GM19324 (cell line): Measurements from ENCODE around the gene TSPAN3.

Experiments
- ATAC-seq: cut with Tn5 transposase; IDR thresholded peaks from one replicate; pipeline ENCODE4 v1.9.1; 2021; ENCODE audit warnings: mild to moderate bottlenecking, moderate library complexity; ENCODE audit not compliant: unreplicated experiment, low FRiP score

Gene TSPAN3

DNA sequence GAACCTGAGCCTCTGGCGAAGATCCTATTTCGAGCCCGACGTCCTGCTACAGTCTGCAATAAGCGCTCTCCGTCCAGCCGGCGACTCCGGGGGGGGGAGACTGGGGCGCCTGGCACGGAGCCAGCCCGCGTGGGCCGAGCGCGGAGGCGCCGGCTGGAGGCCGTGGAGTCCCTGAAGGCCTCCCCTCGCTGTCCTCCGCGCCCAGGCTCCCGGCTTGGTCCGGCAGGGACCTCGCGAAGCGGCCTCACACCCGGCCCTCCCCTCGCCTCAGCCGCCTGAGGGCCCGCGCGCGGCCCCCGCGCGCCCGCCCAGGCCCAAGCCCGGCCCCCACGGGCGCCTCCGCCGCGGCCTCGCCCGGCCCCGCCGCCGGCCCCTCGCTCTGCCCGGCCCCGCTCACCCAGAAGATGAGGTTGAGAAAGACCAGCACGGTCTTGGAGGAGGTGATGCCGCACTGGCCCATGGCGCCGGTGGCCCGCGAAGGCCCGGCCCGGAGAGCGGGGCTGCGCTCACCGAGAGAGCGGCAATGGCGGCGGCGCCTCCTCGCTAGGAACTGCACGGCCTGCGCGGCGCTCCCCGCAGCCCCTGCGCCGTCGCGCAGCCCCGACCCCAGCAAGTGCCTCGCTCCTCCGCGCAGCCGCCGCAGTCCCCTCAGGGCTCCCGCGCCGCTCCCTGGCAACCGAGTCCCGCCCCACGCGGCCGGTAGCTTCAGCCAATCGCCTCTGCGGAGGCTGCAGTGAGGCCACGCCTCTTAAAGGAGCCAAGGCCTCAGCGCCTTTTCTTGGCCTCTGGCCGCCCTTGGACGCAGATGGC, at the start of gene TSPAN3:
TSPAN3 (minus strand) TSS at position 615 of the 810 bp plus-strand sequence; CDS start at position 460, 155 bp downstream.
- peak; percentile 86 for ATAC-seq

DNA sequence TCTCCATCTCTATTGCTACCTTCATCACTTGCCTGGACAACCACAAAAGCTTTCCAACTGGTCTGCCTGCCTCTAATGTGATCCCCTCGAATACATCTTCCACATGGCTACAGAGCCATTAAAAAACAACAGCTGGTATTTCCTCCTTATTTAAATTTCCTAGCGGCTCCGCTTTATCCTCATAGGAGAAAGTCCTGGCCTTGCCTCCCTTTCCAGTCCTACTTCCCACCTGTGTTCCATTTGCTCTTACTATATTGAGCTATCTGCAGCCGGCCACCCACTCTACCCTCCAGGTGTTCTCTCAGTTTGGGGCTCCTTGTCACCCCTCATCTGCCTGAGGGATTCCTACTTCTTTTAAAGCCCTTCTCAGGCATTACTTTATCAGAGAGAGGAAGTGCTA, 49.7 kb upstream of the TSPAN3 start:
- no peak for ATAC-seq

DNA sequence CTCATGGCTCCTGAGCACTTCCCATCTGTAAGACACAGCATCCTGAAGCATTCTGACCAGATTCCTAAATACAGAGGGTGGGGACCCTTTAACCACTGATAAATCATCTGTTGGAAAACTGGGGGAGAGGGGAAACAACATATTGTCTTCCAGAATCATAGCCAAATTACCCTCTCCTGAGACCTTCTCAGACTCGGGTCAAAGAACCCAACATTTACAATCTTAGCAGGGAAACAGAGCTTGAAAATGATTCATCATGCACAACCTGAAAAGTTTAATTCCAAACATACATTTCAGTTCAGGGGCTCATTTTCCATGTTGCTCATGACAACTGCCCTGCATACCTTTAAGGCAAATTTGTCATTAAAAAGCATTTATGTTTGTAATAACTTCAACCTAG, 48.5 kb upstream of the TSPAN3 start:
- ATAC-seq: no peak

DNA sequence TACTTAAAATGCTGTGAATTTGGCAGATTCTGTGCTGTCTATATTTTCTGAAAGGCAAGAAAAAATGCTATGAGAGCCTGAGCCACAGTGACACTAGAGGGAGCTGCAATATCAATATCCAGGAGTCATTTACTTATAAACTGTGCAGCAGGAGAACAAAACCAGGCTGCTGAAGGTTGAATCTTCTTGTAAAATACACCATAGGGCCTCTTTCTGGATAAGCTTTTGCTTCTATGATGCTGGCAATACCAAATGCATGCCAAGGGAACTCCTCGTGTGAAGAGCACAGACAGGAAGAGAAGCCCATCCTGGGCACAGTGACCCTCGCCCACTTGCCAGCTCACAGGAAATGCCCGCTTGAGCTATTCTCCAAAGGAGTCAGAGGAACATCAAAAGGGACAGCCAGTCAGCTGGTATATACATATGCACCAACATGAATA, 48.0 kb upstream of the TSPAN3 start:
- no peak for ATAC-seq

DNA sequence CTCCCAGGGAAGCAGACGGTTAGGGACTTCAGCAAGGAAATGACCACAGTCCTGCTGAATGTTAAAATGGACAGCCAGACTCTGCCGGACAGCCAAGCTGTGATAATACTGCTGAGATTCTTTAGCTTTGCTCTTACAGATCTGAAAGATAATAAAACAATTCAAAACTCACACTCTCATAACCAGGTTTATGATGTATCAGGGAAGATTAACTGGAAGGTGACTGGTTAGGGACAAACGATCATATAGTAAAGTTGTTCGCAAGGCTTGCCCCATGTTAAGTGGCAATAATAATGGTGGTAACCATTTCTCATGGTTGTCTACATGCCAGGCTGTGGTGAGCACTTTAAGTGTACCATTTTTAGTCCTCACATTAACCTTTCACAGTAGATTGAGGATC, 44.3 kb upstream of the TSPAN3 start:
- ATAC-seq: no peak

DNA sequence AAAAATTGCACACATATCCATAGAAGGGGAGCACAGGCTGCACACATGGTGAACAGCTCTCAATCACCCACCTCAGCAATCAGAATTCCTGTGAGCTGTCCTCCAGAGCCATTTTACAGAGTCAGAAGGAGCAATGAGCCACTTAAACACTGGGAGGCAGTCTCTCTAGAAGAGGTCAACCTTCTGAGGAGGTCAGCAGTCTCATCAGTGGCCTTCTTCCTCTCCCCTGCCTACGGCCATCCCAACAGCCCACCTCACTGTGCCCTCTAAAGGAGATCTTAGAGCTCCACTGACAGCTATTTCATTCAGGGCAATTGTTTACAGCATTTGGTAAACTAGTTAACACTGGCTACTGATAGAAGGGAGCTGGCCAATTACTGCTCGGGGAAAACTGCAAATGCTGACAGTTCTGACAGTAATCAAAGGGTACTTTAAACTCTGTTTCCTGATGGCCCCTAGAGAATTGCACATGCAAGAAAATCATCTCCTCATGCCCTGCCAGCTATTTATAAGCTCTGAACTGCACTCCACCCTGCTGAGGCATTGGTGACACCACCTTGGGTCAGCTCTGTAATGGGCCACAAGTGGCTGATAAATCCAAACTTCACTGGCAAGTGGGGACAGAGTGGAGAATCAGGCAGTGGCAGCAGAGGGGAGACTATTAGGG, 42.1 kb upstream of the TSPAN3 start:
- ATAC-seq: no peak

DNA sequence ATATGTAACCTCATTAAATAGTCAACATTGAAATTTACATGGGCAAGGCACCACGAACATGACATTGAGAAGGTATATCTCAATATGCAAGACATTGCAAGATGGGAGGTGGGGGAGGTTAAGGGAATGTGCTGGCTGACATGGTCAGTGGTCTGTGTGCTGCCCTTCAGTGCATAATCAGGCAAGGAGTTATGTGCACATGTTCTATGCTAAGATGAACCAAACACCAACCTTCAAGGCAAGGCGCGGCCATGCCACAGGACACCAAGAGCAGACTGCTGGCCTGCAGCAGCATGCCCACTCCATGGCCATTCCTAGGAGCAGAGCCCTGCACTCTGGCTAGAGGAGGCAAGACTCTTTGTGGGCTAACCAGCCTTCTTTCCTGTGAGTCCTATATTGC, 40.9 kb upstream of the TSPAN3 start:
- no peak for ATAC-seq

DNA sequence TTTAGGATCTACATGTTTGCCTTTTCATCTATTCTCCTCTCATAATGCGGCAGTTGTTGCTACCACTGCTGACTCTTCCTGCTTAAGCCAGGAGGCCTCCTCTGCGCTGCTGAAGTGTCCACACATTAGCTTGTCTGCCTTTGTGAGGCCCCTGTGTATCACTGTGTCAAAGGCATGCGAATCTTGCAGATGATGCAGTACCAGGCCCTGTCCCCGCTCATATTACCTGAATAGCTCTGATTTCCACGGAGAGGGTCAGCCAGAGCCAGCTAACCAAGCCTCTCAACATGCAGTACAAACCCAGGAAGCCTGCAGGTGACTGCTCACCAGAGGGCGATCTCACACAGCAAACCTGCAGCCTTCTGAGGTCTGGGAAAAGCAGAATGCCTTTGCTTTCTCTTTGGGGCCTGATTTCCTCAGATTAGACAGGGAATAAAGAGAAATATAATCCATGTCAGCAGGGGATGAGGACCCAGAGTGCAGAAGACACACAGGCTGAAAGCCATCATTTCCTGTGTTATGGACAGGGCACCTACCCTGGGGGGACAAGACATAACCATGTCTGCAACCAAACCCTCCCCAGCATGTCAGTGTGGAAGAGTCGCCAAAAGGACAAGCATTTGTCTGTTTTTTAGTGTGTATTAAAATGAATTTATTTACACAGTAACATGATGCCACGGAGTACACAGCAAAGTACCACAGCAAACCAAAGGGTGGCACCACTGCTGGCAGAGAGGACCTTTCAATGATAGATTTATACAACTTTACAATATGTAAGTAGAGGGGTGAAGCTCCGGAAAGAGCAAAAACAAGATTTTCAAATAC, 36.8 kb upstream of the TSPAN3 start:
- no peak for ATAC-seq

DNA sequence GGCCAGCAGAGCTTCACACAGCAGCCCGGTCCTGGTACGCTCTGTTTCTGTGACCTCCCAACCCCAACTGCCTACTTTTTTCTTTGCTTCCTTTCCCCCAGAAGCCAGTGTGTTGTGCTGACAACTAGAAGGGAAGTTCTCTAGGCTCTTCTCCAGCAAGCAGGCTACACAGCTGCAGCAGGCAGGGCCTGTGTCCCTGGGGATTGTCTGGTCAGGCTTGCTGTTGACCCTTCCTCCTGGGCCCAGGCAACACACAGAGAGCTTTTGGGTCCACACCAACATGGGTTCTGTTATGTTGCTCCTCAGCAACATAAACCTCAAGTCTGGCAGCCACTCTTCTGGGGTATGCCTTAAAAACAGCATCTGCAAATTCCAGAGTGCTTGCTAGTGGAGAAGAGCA, 36.2 kb upstream of the TSPAN3 start:
- ATAC-seq: no peak

DNA sequence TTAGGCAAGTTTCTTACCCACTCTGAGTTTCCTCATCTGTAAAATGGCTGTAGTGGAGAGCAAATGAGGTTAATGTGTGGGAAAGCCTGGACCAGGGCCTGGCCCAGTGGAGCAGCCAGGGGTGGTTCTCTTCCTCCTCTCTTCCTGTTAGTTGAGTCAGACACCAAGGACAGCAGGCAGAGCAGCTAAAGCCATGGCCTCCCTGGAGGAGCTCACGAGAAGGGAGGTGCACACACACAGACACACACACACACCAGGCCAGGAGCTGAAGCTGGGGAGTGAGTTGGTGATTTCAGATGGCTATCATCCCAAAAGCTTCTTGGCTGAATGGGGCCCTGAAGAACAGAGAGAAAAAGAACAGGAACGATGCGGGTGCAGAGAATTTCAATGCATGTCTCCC, 33.2 kb upstream of the TSPAN3 start:
- no peak for ATAC-seq

DNA sequence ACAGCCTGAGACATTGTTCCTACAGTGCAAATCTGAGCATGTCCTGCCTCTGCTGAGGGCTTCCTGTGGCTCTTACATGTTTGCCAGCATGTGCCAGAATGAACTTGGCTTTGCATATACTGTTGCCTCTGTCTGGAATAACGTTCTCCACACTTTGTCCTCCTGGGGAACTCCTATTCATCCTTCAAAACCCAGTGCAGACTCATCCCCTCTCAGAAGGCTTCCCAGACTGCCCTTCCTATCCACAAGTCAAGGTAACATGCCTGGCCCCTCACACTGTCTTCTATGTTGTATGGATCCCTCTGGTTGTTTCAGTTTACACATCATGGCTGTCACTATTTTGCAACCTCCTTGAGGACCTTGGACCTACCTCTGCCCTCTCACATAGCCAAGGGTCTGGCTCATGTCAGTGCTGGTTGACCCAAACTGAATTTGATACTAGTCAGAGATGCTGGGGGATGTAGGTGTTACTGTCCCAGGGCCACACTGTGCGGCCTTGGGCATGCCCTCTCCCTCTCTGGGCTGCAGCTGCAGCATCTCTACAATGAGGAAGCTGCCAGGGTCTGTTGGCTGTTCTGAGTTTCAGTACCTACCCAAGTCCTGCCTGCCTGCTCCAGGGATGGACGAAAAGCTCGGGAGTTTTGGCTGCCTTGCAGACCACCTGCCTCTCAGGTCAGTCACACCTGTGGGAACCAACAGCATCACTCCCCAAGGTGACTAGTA, 29.0 kb upstream of the TSPAN3 start:
- no peak for ATAC-seq

DNA sequence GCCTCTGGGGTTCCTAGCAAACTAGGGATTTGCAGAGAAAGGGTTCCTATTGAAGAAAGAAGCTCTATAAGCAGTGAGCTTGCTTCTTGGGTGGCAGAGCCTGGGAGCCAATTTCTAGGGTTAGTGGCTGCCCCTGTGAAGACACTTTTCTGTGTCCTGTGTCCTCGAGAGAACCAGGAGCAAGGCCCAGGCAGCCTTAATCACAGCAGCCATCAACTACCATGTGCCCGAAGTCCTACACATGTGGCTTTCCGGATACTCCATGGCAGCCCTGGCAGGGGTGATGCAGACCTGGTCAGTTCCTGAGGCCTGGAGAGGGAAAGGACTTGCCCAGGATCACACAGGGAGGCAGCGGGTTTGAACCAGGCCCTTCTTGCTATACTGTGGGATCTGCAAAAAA, 27.7 kb upstream of the TSPAN3 start:
- no peak for ATAC-seq

DNA sequence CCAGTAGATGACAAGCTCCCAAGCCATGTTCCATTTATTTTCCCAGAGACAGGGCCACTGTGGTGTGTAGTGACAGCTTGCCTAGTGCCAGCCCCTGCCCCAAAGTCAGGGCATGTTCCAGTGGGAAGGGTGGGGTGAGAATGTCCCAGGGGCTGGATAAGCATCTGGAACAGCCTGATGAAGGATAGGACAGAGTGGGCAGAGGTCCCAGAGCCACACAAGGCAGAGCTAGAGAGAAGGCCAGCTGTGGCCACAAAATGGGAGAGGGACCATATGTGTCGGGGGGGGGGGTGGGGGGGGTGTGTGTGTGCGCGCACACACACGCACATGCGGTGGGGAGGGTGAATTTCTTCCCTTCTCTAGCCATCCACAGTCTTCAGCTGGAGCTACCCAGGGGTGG, 27.0 kb upstream of the TSPAN3 start:
- ATAC-seq: no peak

DNA sequence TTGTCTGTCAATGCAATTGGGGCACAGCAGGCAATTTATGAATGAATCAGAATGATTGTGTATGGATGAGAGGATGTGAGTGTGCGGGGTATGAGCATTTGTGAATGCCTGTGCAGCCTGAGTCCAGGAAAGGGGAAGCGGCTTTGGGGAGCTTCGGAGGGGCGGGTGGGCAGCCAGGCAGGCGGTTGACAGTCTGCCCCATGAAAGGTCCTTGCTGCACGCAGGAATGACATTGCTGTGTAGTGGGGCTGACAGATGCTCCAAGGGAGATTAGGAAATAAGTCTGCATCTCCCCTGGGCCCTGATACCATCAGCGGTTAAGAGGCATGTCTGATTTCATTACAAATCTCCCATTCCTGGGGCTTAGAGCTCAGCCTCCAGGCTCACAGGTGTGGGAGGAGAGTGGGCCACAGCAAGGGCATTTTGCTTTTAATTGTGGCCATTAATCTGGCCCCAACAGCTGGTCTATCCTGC, 26.4 kb upstream of the TSPAN3 start:
- no peak for ATAC-seq

DNA sequence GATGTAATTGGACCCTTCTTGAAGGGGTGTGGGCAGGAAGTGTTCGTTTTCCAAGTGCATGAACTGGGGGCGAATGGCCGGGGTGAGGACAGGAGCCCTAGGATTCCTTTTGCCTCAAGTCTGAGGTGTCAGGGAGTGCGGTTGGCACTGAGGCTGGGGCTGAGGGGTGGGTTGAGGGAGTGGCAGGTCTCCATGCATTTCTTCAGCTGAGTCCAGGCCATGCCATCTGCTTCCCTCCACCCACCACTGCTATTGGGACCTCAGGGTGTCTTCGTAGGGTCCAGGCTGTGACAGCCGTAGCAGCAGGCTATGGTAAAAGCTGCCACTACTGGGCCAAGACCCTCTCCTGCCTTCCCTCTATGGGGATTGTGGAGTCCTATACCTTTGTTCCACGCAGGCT, 25.6 kb upstream of the TSPAN3 start:
- ATAC-seq: no peak

DNA sequence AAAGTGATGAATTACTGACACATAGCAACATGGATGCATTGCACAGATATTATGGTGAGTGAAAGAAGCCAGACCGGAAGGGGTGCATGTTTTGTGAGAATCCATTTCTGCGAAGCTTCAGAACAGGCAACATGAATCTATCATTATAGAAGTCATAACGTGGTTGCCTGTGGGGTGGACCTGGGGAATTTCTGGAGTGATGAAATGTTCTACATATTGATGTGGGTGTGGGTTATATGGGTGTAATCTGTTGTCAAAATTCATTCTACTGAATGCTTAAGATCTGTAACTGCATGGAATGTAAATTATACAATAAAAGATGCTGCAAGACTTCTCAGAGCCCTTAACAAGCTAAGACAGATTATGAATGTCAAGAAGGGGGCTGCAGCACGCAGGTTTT, 25.2 kb upstream of the TSPAN3 start:
- no peak for ATAC-seq

DNA sequence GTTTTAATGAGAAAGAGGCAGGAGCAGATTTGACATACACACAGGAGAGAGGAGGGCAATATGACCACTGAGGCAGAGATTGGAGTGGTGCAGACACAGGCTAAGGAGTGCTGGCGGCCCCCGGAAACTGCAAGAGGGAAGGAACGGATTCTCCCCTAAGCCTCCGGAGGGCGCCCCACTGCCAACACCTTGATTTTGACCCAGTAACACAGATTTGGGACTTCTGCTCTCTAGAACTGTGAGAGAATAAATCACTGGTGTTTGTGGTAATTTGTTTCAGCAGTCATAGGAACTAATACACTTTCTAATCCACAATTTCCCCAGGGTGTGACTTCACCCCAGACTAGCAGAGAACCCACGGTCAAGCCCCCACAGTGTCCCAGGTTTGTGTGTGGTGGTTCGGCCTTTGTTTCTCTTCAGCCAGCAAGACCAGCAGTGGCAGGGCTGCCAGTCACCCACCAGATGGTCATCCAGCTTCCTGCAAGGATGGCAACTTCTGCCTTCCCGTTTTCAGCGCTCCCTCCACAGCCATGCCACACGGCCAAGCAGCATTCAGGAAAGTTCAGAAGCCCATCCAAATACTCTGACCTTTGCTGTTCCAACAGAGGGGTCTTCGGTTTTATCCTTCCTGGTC, 23.6 kb upstream of the TSPAN3 start:
- no peak for ATAC-seq

DNA sequence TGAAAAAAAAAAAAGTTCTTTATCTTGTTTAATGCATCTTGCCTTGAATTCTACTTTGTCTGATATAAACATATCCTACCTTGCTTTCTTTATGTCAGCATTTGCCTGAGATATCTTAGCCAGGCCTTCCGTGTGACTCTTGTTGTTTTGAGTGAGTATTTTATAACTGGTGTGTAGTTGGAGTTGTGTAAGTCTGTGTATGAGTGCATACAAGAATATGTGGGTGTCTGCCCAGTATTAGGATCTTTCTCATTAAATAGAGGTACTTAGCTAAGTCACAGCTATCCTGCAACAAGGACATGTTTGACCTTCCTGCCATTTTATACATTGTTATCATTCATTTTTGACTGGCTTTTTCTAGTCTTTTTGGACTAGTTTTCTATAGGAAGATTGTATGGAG, 22.5 kb upstream of the TSPAN3 start:
- no peak for ATAC-seq

DNA sequence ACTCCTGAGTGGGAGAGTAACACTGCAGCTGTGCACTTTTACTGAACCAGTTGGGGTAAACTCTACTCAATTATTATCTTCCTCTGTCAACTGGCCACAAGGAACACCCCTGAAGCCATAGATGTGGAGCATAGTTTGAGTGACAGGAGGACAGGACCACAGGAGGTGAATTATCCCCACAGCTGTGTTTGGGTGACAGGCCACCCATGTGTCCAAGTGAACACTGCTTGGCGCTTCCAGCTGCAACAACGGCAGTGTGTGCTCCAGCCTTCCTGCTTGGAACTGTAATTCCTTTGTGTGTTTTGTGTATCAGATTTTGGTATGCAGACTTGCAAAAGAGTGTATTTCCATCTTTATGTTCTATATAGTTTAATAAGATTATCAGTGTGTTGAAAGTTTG, 20.2 kb upstream of the TSPAN3 start:
- no peak for ATAC-seq

DNA sequence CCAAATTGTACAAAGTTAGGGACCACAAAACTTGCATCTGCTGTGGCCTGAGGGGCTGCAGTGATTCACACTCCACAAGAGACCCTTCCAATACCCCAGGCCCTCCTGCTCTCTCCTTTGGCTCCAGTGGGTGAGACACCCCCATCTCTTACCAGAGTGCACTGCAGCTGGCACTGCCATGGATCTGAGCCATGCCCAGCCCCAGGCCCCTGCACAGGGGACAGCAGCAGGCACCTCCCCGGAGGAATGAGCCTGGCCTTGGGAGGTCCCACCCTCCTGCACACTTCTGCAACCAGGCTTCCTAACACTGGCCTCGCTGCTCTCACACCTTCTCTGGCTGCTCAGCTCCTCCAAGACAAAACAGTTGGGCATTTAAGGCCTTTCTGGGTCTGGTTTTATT, 16.3 kb upstream of the TSPAN3 start:
- ATAC-seq: no peak
